ENCODE measurements around the gene AFAP1. TPM values are rescaled to one million over a fixed set of nuclear protein-coding genes. Genes with fewer than 3 reads are reported as not detected.

AFAP1 gene
- total RNA-seq, 1 donor from 2014 or later, result 29.8 TPM

Other genes starting within 250 kb of the AFAP1 start
- 1.1 and 5.2 TPM in 2 replicates for gene ABLIM2, start 219.0 kb upstream of the AFAP1 start, total RNA-seq